Neural progenitor cell (in vitro differentiated cells): ENCODE results near the gene ZFAND5.

ENCODE experiments used
- CTCF ChIP-seq: fragments of 200-600 bp; sonication (generic); IDR thresholded peaks from 2 replicates; pipeline ENCODE4 v1.5.1; 2017; ENCODE audit warnings: antibody characterized with exemption, mild to moderate bottlenecking
- EZH2phosphoT487 ChIP-seq: fragments of 200-600 bp; sonication (generic); IDR thresholded peaks from 2 replicates; pipeline ENCODE4 v1.6.1; 2017; ENCODE audit warnings: antibody characterized with exemption

- TF ChIP-seq CTCF, result no peak
- TF ChIP-seq EZH2phosphoT487, result no peak
These were observed 36.4 kb upstream of the ZFAND5 start for GRCh38 chr9:72401396-72401795.
